Neural progenitor cell (in vitro differentiated cells): ENCODE results near the gene MAP3K3. TPM values are rescaled to one million over a fixed set of nuclear protein-coding genes. Genes with fewer than 3 reads are reported as not detected.

ENCODE experiments used
- DNase-seq: peaks from one replicate; pipeline ENCODE4 v3.0.0-alpha.2; 2016; ENCODE audit warnings: low spot score
- H2AFZ ChIP-seq: fragments of 200-600 bp; sonication (generic); replicated peaks from 2 replicates; pipeline ENCODE4 v1.6.1; 2016; ENCODE audit warnings: antibody characterized with exemption
- H3F3A ChIP-seq: fragments of 200-600 bp; sonication (generic); 2 replicates; pipeline ENCODE4 v1.6.1; 2016; ENCODE audit warnings: antibody characterized with exemption, low read depth
- H3K27ac ChIP-seq: fragments of 200-600 bp; sonication (generic); 2 replicates; pipeline ENCODE4 v1.5.1; 2016; ENCODE audit warnings: mild to moderate bottlenecking
- H3K27me3 ChIP-seq: fragments of 200-600 bp; sonication (generic); 2 replicates; pipeline ENCODE4 v1.6.1; 2016; ENCODE audit warnings: mild to moderate bottlenecking, moderate library complexity
- H3K36me3 ChIP-seq: fragments of 200-600 bp; sonication (generic); 2 replicates; pipeline ENCODE4 v1.5.1; 2016
- H3K4me1 ChIP-seq: fragments of 200-600 bp; sonication (generic); 2 replicates; pipeline ENCODE4 v1.6.1; 2016; ENCODE audit warnings: mixed run types
- H3K4me2 ChIP-seq: fragments of 200-600 bp; sonication (generic); 2 replicates; pipeline ENCODE4 v1.6.1; 2016
- H3K4me3 ChIP-seq: fragments of 200-600 bp; sonication (generic); 2 replicates; pipeline ENCODE4 v1.5.1; 2016
- H3K79me2 ChIP-seq: fragments of 200-600 bp; sonication (generic); 2 replicates; pipeline ENCODE4 v1.6.1; 2016; ENCODE audit warnings: low read depth
- H3K9ac ChIP-seq: fragments of 200-600 bp; sonication (generic); 2 replicates; pipeline ENCODE4 v1.6.1; 2016
- H3K9me3 ChIP-seq: fragments of 200-600 bp; sonication (generic); 2 replicates; pipeline ENCODE4 v1.5.1; 2016; ENCODE audit warnings: low read depth
- H4K20me1 ChIP-seq: fragments of 200-600 bp; sonication (generic); 2 replicates; pipeline ENCODE4 v1.6.1; 2016; ENCODE audit warnings: low read depth
- H3K27ac Mint-ChIP-seq: 3 replicates; pipeline ENCODE4 v1.8.0; 2021; ENCODE audit warnings: mixed read lengths
- H3K27me3 Mint-ChIP-seq: 2 replicates; pipeline ENCODE4 v1.8.0; 2022; ENCODE audit warnings: low read depth, mild to moderate bottlenecking, inconsistent platforms, moderate library complexity, mixed read lengths; ENCODE audit not compliant: insufficient read depth
- H3K36me3 Mint-ChIP-seq: 3 replicates; pipeline ENCODE4 v1.8.0; 2021; ENCODE audit warnings: mixed read lengths
- H3K4me1 Mint-ChIP-seq: 3 replicates; pipeline ENCODE4 v1.8.0; 2021; ENCODE audit warnings: mixed read lengths
- H3K4me3 Mint-ChIP-seq: 3 replicates; pipeline ENCODE4 v1.8.0; 2021; ENCODE audit warnings: mild to moderate bottlenecking, moderate library complexity, mixed read lengths
- H3K9me3 Mint-ChIP-seq: 3 replicates; pipeline ENCODE4 v1.8.0; 2020; ENCODE audit warnings: mixed read lengths
- CTCF ChIP-seq: fragments of 200-600 bp; sonication (generic); IDR thresholded peaks from 2 replicates; pipeline ENCODE4 v1.5.1; 2017; ENCODE audit warnings: antibody characterized with exemption, mild to moderate bottlenecking
- EZH2 ChIP-seq: fragments of 200-600 bp; sonication (generic); IDR thresholded peaks from 2 replicates; pipeline ENCODE4 v1.6.1; 2017; ENCODE audit warnings: antibody characterized with exemption, mild to moderate bottlenecking, moderate library complexity
- EZH2phosphoT487 ChIP-seq: fragments of 200-600 bp; sonication (generic); IDR thresholded peaks from 2 replicates; pipeline ENCODE4 v1.6.1; 2017; ENCODE audit warnings: antibody characterized with exemption
- total RNA-seq: library from RNA; depleted of rRNA; stranded (reverse); fragments of >200 nt; gene quantifications from 2 replicates; pipeline ENCODE4 v1.2.3, GENCODE V29; 2015; ENCODE audit warnings: low replicate concordance

The MAP3K3 gene
- total RNA-seq, 1 donor from 2014 or later, result 21.6 TPM

DNA sequence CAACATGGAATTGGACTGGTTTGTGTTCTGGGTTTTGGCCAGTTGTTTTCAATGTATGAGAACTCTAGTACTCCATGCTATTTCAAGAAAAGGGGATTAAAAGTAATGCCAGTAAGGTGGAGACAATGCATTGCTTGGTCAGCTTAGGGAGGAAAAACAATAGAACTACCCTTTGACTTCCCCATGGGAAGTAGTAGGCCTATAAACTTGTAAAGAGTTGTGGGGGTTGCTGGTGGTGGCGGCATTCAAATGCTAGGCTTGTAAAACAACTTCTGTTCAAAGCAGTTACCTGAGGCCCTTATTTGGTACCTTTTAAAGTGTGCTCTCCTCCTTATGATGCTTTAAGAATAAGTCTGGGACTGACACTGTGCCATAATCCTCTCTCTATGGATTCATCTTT lies 9.4 kb downstream of the MAP3K3 start:
- no peaks in the 10 kb centered on the region for H3K27me3 Mint-ChIP-seq
- H3K36me3 ChIP-seq, result no peaks in the 10 kb centered on the region
- peaks cover 7% of the 10 kb centered on the region for H3K36me3 Mint-ChIP-seq
- peaks cover 28% of the 10 kb centered on the region for H3K4me1 ChIP-seq
- peaks cover 24% of the 10 kb centered on the region for H3K4me1 Mint-ChIP-seq
- H4K20me1 ChIP-seq, result peaks cover 35% of the 10 kb centered on the region
- H3K9me3 Mint-ChIP-seq, result no peaks in the 10 kb centered on the region
- H3K4me2 ChIP-seq, result peak overlapping the region; percentile 62
- peaks cover 36% of the 10 kb centered on the region for H3F3A ChIP-seq
- no peak overlapping the region for H2AFZ ChIP-seq
- H3K79me2 ChIP-seq, result peaks cover 39% of the 10 kb centered on the region
- DNase-seq, result peak; percentile 47
- TF ChIP-seq EZH2, result no peak
- TF ChIP-seq EZH2phosphoT487, result no peak
- no peak for TF ChIP-seq CTCF
- no peaks in the 10 kb centered on the region for H3K9me3 ChIP-seq
- H3K27me3 ChIP-seq, result no peaks in the 10 kb centered on the region
- H3K27ac ChIP-seq, result peak overlapping the region; percentile 50
- H3K4me3 ChIP-seq, result no peak overlapping the region
- H3K27ac Mint-ChIP-seq, result no peak overlapping the region
- H3K9ac ChIP-seq, result peak overlapping the region; percentile 6
- H3K4me3 Mint-ChIP-seq, result no peak overlapping the region

DNA sequence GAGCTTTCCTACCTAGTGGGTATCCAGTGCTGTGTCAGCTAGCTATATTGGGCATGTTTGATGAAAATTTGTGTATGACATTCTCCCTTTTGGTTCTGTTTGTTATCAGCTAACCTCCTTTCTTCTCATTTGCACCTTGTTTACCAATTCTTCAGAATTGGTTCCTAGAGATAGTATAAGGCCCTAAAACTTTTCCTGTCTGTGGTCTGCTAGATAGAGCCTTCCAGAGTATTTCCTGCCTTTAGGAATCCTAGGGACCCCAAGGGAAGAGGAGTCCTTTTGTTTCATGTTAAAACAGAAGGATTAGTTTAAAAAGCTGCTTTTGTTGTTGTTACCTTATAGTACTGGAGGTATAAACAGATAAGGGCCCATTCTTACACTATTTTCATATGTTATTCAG lies 11.5 kb downstream of the MAP3K3 start:
- no peak overlapping the region for H3K27ac Mint-ChIP-seq
- peaks cover 20% of the 10 kb centered on the region for H3K4me1 Mint-ChIP-seq
- Histone ChIP-seq H3K4me3 (no peak overlapping the region), H2AFZ (peak overlapping the region; percentile 63), H3K4me1 (peaks cover 28% of the 10 kb centered on the region), H3K79me2 (peaks cover 18% of the 10 kb centered on the region), H3K36me3 (no peaks in the 10 kb centered on the region), H3F3A (peaks cover 36% of the 10 kb centered on the region), H3K9ac (no peak overlapping the region), H4K20me1 (peaks cover 21% of the 10 kb centered on the region), H3K27me3 (no peaks in the 10 kb centered on the region), H3K4me2 (peak overlapping the region; percentile 64), H3K9me3 (no peaks in the 10 kb centered on the region), H3K27ac (peak overlapping the region; percentile 63)
- no peak for DNase-seq
- TF ChIP-seq EZH2phosphoT487, result no peak
- no peak for TF ChIP-seq EZH2
- H3K9me3 Mint-ChIP-seq, result no peaks in the 10 kb centered on the region
- H3K4me3 Mint-ChIP-seq, result no peak overlapping the region
- peaks cover 2% of the 10 kb centered on the region for H3K27me3 Mint-ChIP-seq
- H3K36me3 Mint-ChIP-seq, result peaks cover 9% of the 10 kb centered on the region

DNA sequence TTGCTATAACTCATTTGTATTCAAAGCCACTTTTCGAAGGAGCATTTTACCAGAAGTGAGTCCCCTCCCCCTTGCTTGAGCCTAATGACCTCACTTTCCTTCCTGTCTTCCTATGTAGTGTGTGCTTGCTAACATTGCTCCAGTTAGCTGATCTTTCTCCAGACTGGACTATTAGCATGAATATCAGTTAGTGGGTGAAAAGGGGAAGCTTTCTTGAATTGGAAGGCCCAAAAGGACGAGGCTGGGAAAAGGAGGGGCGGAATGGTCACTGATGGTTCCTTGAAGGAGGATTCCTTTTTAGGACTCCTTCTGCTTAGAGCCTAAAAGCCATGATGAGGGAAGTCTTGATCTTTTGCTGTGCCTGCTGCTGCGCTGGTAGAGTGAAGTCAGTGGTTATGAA lies 11.9 kb downstream of the MAP3K3 start:
- Histone ChIP-seq H3K4me2 (peak overlapping the region; percentile 64), H3K9ac (no peak overlapping the region), H3F3A (peaks cover 36% of the 10 kb centered on the region), H3K9me3 (no peaks in the 10 kb centered on the region), H3K27me3 (no peaks in the 10 kb centered on the region), H3K36me3 (no peaks in the 10 kb centered on the region), H3K27ac (peak overlapping the region; percentile 63), H3K4me1 (peaks cover 28% of the 10 kb centered on the region), H2AFZ (peak overlapping the region; percentile 63), H3K79me2 (peaks cover 14% of the 10 kb centered on the region), H4K20me1 (peaks cover 21% of the 10 kb centered on the region), H3K4me3 (no peak overlapping the region)
- no peak for TF ChIP-seq EZH2phosphoT487
- TF ChIP-seq CTCF, result no peak
- TF ChIP-seq EZH2, result no peak
- H3K4me1 Mint-ChIP-seq, result peaks cover 20% of the 10 kb centered on the region
- H3K36me3 Mint-ChIP-seq, result peaks cover 9% of the 10 kb centered on the region
- H3K27ac Mint-ChIP-seq, result no peak overlapping the region
- peak; percentile 21 for DNase-seq
- H3K4me3 Mint-ChIP-seq, result no peak overlapping the region
- peaks cover 2% of the 10 kb centered on the region for H3K27me3 Mint-ChIP-seq
- no peaks in the 10 kb centered on the region for H3K9me3 Mint-ChIP-seq

- H3K4me1 Mint-ChIP-seq, result peaks cover 20% of the 10 kb centered on the region
- H3K27me3 Mint-ChIP-seq, result peaks cover 2% of the 10 kb centered on the region
- H3K9me3 Mint-ChIP-seq, result no peaks in the 10 kb centered on the region
- no peak overlapping the region for H3K9ac ChIP-seq
- no peaks in the 10 kb centered on the region for H3K9me3 ChIP-seq
- peaks cover 28% of the 10 kb centered on the region for H3K4me1 ChIP-seq
- H3K36me3 ChIP-seq, result no peaks in the 10 kb centered on the region
- H3K79me2 ChIP-seq, result peaks cover 12% of the 10 kb centered on the region
- H3K4me3 Mint-ChIP-seq, result no peak overlapping the region
- no peak overlapping the region for H3K27ac Mint-ChIP-seq
- no peak for DNase-seq
- H3F3A ChIP-seq, result peaks cover 30% of the 10 kb centered on the region
- H3K27me3 ChIP-seq, result no peaks in the 10 kb centered on the region
- H3K36me3 Mint-ChIP-seq, result peaks cover 9% of the 10 kb centered on the region
- H3K27ac ChIP-seq, result peak overlapping the region; percentile 63
- no peak overlapping the region for H2AFZ ChIP-seq
- TF ChIP-seq EZH2 (no peak), EZH2phosphoT487 (no peak), CTCF (no peak)
- H4K20me1 ChIP-seq, result peaks cover 21% of the 10 kb centered on the region
- H3K4me3 ChIP-seq, result no peak overlapping the region
- peak overlapping the region; percentile 64 for H3K4me2 ChIP-seq
Measured at GRCh38 chr17:63634816-63635215, 12.6 kb downstream of the MAP3K3 start.
